Measurements from ENCODE around the gene ANXA1.

ANXA1 gene

GRCh38 chr9:73129941-73130685, 21.6 kb upstream of the ANXA1 start:
- no peak overlapping the region for H3K4me3 ChIP-seq (ENCODE audit: low read depth, low read length)
- no peak for TF ChIP-seq CTCF (IDR thresholded peaks at IDR 0.05; ENCODE audit: borderline replicate concordance, insufficient read depth, low read depth, low read length)

- no peak overlapping the region for H3K4me3 ChIP-seq (ENCODE audit: low read depth, low read length)
- no peak for TF ChIP-seq CTCF (IDR thresholded peaks at IDR 0.05; ENCODE audit: borderline replicate concordance, insufficient read depth, low read depth, low read length)
Measured at GRCh38 chr9:73131461-73131860, 20.2 kb upstream of the ANXA1 start.

GRCh38 chr9:73132034-73132776, 19.5 kb upstream of the ANXA1 start:
- peak overlapping the region; percentile 52 for H3K4me3 ChIP-seq (ENCODE audit: low read depth, low read length)
- TF ChIP-seq CTCF (IDR thresholded peaks at IDR 0.05; ENCODE audit: borderline replicate concordance, insufficient read depth, low read depth, low read length) = no peak

GRCh38 chr9:73133022-73133651, 18.5 kb upstream of the ANXA1 start:
- no peak for TF ChIP-seq CTCF (IDR thresholded peaks at IDR 0.05; ENCODE audit: borderline replicate concordance, insufficient read depth, low read depth, low read length)
- no peak overlapping the region for H3K4me3 ChIP-seq (ENCODE audit: low read depth, low read length)

- H3K4me3 ChIP-seq (ENCODE audit: low read depth, low read length) = no peak overlapping the region
- no peak for TF ChIP-seq CTCF (IDR thresholded peaks at IDR 0.05; ENCODE audit: borderline replicate concordance, insufficient read depth, low read depth, low read length)
Measured at GRCh38 chr9:73133921-73134407, 17.7 kb upstream of the ANXA1 start.

- no peak for TF ChIP-seq CTCF (IDR thresholded peaks at IDR 0.05; ENCODE audit: borderline replicate concordance, insufficient read depth, low read depth, low read length)
- H3K4me3 ChIP-seq (ENCODE audit: low read depth, low read length) = no peak overlapping the region
Measured at GRCh38 chr9:73135394-73135793, 16.3 kb upstream of the ANXA1 start.

Data from GM12875 (cell line).